ENCODE measurements around the gene APOA4. TPM values are rescaled to one million over a fixed set of nuclear protein-coding genes. Genes with fewer than 3 reads are reported as not detected.

Gene APOA4
- total RNA-seq, 1 donor from 2014 or later, result not detected

- Histone ChIP-seq H3K9me3 (no peaks in the 10 kb centered on the region), H3K27ac (no peak overlapping the region), H3K36me3 (peaks cover 21% of the 10 kb centered on the region), H3K4me3 (no peak overlapping the region), H3K4me1 (peaks cover 1% of the 10 kb centered on the region), H3K27me3 (no peaks in the 10 kb centered on the region)
- ATAC-seq (no peak), DNase-seq (no peak)
- intact Hi-C loops (cut with DNase I), result no loop called here
- no peak for TF ChIP-seq CTCF (IDR thresholded peaks at IDR 0.05)
Observed at GRCh38 chr11:116840746-116841296, 17.7 kb upstream of the APOA4 start.

GRCh38 chr11:116840224-116840745, 17.2 kb upstream of the APOA4 start:
- intact Hi-C loops (cut with DNase I), result no loop called here
- H3K9me3 ChIP-seq, result no peaks in the 10 kb centered on the region
- peak; percentile 22 for TF ChIP-seq CTCF (IDR thresholded peaks at IDR 0.05)
- no peak overlapping the region for H3K4me3 ChIP-seq
- H3K27me3 ChIP-seq, result no peaks in the 10 kb centered on the region
- H3K36me3 ChIP-seq, result peaks cover 16% of the 10 kb centered on the region
- DNase-seq (no peak), ATAC-seq (no peak)
- H3K27ac ChIP-seq, result no peak overlapping the region
- peaks cover 7% of the 10 kb centered on the region for H3K4me1 ChIP-seq

GRCh38 chr11:116838321-116839084, 15.4 kb upstream of the APOA4 start:
- intact Hi-C loops (cut with DNase I), result no loop called here
- TF ChIP-seq CTCF (IDR thresholded peaks at IDR 0.05), result no peak
- no peaks in the 10 kb centered on the region for H3K9me3 ChIP-seq
- peaks cover under 1% of the 10 kb centered on the region for H3K36me3 ChIP-seq
- H3K4me3 ChIP-seq, result no peak overlapping the region
- no peaks in the 10 kb centered on the region for H3K27me3 ChIP-seq
- H3K27ac ChIP-seq, result no peak overlapping the region
- ATAC-seq (no peak), DNase-seq (no peak)
- peaks cover 19% of the 10 kb centered on the region for H3K4me1 ChIP-seq

GRCh38 chr11:116837231-116838091, 14.4 kb upstream of the APOA4 start, which contains the start of gene APOA1:
Gene APOA1, minus strand, starts transcription at chr11:116837622. Its CDS starts 235 bp downstream, at chr11:116837387.
- H3K4me3 ChIP-seq, result no peak within 1 kb of the TSS
- DNase-seq, result no peak
- no peaks in the 10 kb centered on the region for H3K9me3 ChIP-seq
- no peaks in the 10 kb centered on the region for H3K27me3 ChIP-seq
- intact Hi-C loops (cut with DNase I), result no loop called here
- no peak for ATAC-seq
- TF ChIP-seq CTCF (IDR thresholded peaks at IDR 0.05), result no peak
- H3K27ac ChIP-seq, result peak within 1 kb of the TSS; percentile 87
- H3K36me3 ChIP-seq, result no peaks in the 10 kb centered on the region
- peaks cover 19% of the 10 kb centered on the region for H3K4me1 ChIP-seq

- peaks cover 19% of the 10 kb centered on the region for H3K4me1 ChIP-seq
- DNase-seq (no peak), ATAC-seq (no peak)
- H3K9me3 ChIP-seq, result no peaks in the 10 kb centered on the region
- H3K27me3 ChIP-seq, result no peaks in the 10 kb centered on the region
- peak overlapping the region; percentile 87 for H3K27ac ChIP-seq
- intact Hi-C loops (cut with DNase I), result no loop called here
- H3K4me3 ChIP-seq, result no peak overlapping the region
- no peak for TF ChIP-seq CTCF (IDR thresholded peaks at IDR 0.05)
- H3K36me3 ChIP-seq, result no peaks in the 10 kb centered on the region
Observed at GRCh38 chr11:116836632-116836991, 13.5 kb upstream of the APOA4 start.

Data from upper lobe of right lung (tissue), 1 donor.